Limb (tissue), 2 donors: ENCODE measurements around the gene MTERF4.

ENCODE experiments used
- DNase-seq, 2 donors: peaks; one replicate each; pipeline ENCODE4 v3.0.0-alpha.2; 2016; ENCODE audit errors: extremely low spot score in 2 of 2

MTERF4 gene

GRCh38 chr2:241091201-241091600 lies 10.9 kb downstream of the MTERF4 start:
- no peak for DNase-seq

- DNase-seq: peak in 1 of 2 donors; percentile 9
These were observed 13.0 kb downstream of the MTERF4 start for GRCh38 chr2:241088791-241089732.

GRCh38 chr2:241088376-241088775 lies 13.7 kb downstream of the MTERF4 start:
- peak in 1 of 2 donors; percentile 4 for DNase-seq

GRCh38 chr2:241087420-241088268 lies 14.4 kb downstream of the MTERF4 start:
- peak in 1 of 2 donors; percentile 7 for DNase-seq

- no peak for DNase-seq
These were observed 17.1 kb downstream of the MTERF4 start for GRCh38 chr2:241084856-241085444.

GRCh38 chr2:241083091-241083415 lies 19.0 kb downstream of the MTERF4 start:
- peak in 1 of 2 donors; percentile 17 for DNase-seq

GRCh38 chr2:241082341-241083090 lies 19.6 kb downstream of the MTERF4 start:
- no peak for DNase-seq

GRCh38 chr2:241081643-241082340 lies 20.3 kb downstream of the MTERF4 start:
- DNase-seq: peak in 1 of 2 donors; percentile 25

GRCh38 chr2:241081190-241081642 lies 20.9 kb downstream of the MTERF4 start:
- no peak for DNase-seq

- DNase-seq: no peak
These were observed 21.5 kb downstream of the MTERF4 start for GRCh38 chr2:241080405-241081189.

- DNase-seq: no peak
These were observed 27.1 kb downstream of the MTERF4 start for GRCh38 chr2:241074901-241075540.

GRCh38 chr2:241074065-241074818 lies 27.8 kb downstream of the MTERF4 start:
- DNase-seq: no peak

GRCh38 chr2:241073166-241074064 lies 28.7 kb downstream of the MTERF4 start:
- no peak for DNase-seq

GRCh38 chr2:241072553-241073165 lies 29.4 kb downstream of the MTERF4 start:
- peak in 1 of 2 donors; percentile 22 for DNase-seq

GRCh38 chr2:241072151-241072550 lies 29.9 kb downstream of the MTERF4 start:
- no peak for DNase-seq

- DNase-seq: no peak
These were observed 30.4 kb downstream of the MTERF4 start for GRCh38 chr2:241071677-241072111.
